ENCODE data around the gene SMS.

DNA sequence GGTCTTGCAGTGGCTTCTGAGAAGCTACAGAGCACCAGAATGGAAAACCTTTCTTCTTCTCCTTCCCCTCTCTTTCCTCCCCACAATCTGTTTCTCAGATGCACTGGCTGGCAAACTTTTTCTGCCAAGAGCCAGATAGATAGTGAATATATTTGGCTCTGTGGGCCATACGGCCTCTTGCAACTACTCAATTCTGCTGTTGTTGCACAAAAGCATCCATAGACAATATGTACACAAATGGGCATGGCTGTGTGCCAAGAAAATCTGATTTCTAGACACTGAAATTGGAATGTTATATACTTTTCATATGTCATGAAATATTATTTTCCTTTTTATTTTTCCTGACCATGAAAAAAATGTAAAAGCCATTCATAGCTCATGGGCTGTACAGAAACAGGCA is 94.7 kb downstream of the SMS start:
- TF ChIP-seq CTCF (conservative IDR thresholded peaks at IDR 0.05 in 1 of 2, IDR thresholded peaks at IDR 0.05 in 1 of 2; ENCODE audit: low read depth in 1 of 2, low read length in 2 of 2): no peak
- TF ChIP-seq EZH2 (IDR thresholded peaks at IDR 0.05; ENCODE audit: low read length, missing control alignments): no peak
